GM21381 (cell line): ENCODE results near the gene TMEM170A.
"Not testable (repeated sequence)": the region's sequence is repeated elsewhere in the genome, so short reads cannot be mapped to it uniquely, and the experiment has no call there.

ENCODE experiments used
- ATAC-seq: cut with Tn5 transposase; IDR thresholded peaks from one replicate; pipeline ENCODE4 v1.9.1; 2021; ENCODE audit warnings: mild to moderate bottlenecking, moderate library complexity; ENCODE audit not compliant: unreplicated experiment

Gene TMEM170A

DNA sequence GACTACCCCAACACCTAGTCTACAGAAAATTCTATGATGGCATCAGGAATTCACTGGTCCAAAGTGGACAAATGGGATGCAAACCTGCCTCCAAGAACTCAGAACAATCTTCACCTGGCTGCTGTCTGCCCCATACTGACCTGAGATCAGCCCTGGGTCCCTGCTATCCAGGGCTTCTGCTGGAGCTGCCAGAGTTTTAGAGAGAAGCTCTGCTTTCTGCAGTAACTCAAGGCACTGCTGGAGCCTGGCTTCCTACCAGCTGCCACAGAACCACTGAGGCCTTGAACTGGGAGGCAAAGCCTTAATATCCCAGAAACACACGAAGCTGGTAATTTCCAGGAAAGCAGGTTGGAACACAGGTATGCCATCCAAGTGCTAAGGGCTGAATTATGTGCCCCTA, 7.5 kb downstream of the TMEM170A start:
- ATAC-seq: no peak

DNA sequence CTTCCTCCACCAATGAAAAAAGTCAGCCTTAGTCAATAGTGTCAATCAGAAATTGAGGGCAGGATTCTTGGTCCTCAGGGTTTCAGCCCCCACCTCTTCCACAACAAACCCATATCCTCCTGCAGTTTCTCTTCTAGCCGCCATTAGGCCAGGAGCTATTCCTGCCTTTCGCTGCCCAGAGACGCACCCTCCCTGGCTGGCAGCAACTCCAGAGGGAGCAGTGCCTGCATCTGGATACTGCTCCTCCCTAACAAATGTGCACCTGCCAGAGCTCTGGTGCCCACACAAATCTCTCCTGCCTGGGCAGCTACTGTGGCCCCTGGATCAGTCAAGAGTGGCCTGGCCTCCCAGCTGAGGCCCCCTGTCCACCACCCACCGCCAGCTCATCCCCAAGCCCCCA, 8.0 kb downstream of the TMEM170A start:
- ATAC-seq: not testable (repeated sequence)

DNA sequence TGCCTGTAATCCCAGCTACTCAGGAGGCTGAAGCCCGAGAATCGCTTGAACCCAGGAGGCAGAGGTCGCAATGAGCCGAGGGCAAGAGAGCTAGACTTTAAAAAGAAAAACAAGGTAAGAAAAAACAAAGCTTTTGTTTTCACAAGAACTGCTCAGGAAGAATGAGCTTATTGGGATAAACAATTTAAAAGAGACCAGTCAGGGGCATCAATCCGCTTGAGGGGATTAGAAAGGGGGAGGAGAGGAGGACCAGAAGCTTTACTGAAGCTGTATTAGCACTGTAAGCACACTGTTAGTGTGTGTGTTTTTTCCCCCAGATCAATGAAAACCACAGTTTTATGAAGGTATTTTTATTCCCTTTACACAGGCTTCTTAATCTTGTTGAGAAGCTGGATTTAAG, 8.8 kb downstream of the TMEM170A start:
- ATAC-seq: no peak

GRCh38 chr16:75452464-75453190, 11.9 kb downstream of the TMEM170A start:
- ATAC-seq: no peak

- no peak for ATAC-seq
These were observed 18.1 kb downstream of the TMEM170A start for GRCh38 chr16:75446416-75446815.

DNA sequence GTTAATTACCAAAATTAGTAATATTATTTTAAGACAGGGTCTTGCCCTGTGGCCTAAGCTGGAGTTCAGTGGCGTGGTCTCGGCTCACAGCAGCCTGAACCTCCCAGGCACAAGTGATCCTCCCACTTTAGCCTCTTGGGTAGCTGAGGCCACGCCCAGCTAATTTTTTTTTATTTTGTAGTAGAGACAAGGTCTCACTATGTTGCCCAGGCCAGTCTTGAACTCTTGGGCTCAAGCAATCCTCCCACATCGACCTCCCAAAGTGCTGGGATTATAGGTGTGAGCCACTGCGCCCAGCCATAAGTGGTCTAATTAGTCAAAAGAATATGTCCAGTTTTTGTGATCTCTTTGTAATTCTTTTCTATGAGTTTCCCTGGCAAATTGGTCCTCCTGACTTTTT, 19.2 kb downstream of the TMEM170A start:
- ATAC-seq: no peak

- ATAC-seq: no peak
These were observed 21.2 kb downstream of the TMEM170A start for GRCh38 chr16:75443298-75443697.

- peak; percentile 66 for ATAC-seq
These were observed 30.6 kb downstream of the TMEM170A start for GRCh38 chr16:75433732-75434413.

DNA sequence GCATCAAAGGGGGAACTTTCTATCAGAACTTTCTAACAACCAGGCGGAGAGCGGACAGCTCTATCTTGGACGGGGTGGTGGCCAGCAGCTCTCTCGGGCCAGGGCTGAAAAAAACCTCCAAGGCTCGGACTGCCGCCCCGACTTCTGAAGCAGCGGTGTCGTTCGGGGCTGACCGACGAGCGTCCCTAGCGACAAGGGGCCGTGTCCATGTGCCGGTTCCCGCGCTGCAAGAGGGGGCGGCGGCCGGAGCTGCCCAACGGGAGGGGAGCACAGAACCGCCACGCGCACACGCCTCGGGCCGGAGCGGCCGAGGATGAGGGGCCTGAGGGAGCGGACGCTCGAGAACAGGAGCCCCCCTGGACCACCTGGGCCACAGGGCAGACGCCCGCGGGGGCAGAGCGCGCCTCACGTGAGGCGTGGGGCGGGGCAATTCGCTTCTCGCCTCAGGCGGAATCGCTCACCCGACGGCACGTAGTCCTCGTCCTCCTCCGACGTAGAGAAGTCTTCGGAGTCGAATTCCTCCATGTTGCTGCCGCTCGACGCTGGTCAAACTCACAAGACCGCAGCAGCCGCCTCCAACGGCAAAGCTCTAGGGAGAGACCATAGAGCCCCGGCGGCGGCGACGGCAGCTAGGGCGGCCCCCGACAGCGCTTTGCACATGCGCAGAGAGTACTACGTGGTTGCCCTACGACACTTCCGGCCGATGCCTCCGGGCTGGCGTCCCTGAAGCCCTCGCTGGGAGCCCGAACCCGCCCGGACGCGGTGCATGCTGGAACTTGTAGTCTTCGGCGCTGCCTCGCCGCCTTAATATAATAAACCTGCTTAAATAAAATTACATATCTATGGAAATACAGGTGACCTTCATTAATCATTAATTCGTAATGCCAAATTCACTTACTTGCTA, 31.4 kb downstream of the TMEM170A start, which contains the start of gene CFDP1:
CFDP1 (minus strand) TSS at position 676 of the 904 bp plus-strand sequence; CDS start at position 525, 151 bp downstream.
- peak; percentile 91 for ATAC-seq

GRCh38 chr16:75429621-75430403, 34.7 kb downstream of the TMEM170A start:
- no peak for ATAC-seq

DNA sequence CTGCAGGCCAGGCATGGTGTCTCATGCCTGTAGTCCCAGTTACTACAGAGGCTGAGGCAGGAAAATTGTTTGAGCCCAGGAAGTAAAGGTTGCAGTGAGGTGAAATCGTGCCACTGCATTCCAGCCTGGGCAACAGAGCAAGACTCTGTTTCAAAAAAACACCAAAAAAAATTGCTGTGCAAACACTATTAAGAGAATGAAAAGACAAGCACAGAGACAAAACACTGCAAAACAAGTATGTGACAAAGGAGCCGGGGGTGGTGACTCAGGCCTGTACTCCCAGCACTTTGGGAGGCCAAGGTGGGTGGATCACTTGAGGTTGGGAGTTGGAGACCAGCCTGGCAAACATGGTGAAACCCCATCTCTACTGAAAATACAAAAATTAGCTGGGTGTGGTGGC, 38.0 kb downstream of the TMEM170A start:
- ATAC-seq: not testable (repeated sequence)

DNA sequence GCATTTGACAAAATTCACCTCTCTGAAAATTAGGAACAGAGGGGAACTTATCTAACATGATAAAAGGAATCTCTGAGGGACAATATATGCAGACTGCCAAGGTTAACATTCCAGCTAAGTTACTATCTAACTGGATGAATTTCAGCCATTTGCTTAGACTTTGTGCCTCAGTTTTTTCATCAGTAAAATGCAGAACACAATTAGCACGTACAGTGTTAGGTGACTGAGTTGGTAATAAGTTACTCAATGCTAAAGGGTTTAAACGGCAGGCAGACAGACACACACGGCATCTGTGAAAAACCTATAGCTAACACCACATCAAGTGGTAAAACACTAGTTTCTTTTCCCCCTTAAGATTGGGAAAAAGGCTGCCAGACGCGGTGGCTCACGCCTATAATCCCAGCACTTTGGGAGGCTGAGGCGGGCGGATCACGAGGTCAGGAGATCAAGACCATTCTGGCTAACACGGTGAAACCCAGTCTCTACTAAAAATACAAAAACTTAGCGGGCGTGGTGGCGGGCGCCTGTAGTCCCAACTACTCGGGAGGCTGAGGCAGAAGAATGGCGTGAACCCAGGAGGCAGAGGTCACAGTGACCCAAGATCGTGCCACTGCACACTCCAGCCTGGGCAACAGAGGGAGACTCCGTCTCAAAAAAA, 40.3 kb downstream of the TMEM170A start:
- ATAC-seq: not testable (repeated sequence)

DNA sequence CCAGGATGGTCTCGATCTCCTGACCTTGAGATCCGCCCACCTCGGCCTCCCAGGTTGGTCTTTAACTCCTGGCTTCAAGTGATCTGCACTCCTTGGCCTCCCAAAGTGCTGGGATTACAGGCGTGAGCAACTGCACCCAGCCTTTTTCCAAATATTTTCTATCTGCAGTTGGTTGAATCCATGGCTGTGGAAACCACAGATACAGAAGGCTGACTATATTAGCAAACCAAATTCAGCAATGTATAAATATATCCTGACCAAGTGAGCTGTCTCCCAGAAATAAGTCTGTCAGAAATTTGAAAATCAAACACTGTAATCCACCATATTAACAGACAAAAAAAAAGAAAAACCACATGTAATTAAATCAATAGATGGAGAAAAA, 40.8 kb downstream of the TMEM170A start:
- no peak for ATAC-seq

DNA sequence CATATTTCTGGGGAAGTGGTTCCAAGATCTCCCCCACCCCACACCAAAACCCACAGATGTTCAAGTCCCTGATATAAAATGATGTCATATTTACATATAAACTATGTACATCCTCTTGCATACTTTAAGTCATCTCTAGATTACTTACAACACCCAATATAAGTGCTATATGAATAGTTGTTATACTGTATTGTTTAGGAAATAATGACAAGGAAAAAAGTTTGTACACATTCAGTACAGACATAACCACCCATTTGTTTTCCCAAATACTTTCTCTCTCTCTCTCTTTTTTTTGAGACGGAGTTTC, 42.7 kb downstream of the TMEM170A start:
- ATAC-seq: no peak

GRCh38 chr16:75420987-75421819, 43.3 kb downstream of the TMEM170A start:
- no peak for ATAC-seq

GRCh38 chr16:75416904-75417565, 47.5 kb downstream of the TMEM170A start:
- no peak for ATAC-seq

DNA sequence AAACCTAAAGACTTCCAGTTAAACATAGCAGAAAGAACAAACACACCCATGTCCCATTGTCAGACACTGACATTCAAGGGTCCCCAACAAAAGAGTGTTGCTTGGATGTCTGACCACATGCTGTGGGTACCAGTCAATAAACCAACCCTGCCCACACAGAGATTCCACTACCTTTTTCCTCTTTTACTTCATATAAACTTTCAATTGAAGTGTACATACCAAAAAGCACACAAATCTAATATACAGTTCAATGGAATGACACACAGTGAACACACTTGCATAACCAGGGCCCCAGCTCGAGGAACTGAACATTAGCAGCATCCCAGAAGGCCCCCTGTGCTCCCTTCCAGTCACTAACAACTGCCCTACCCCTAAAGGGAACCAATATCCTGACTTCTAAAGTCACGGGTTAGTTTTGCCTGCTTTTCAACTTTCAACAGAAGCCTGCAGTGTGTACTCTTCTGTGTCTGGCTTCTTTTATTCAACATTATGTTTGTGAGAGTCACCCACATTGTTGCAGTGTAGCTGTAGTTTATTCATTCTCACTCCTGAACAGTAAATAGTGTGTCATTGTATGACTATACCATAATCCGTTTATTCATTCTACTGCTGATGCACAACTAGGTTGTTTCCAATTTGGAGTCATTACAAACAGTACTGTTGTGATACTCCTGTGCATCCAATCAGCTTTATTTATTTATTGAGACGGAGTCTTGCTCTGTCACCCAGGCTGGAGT, 49.2 kb downstream of the TMEM170A start:
- ATAC-seq: no peak

DNA sequence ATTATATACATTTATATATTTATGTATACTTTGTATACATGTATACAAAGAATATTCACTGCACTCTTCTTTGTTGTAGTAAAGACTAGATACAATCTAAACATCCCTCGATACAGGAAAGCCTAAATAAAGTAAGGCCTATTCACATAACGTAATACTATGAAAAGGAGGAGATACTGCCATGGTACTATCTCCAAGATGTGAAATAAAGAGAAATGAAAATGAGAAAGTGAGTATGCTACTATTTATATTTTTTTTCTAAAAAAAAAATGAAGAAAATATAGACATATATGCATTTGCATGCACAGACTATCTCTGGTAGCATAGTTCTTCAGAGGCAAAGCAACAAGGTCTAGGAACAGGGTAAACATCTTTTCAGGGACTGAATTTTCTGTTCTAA, 50.5 kb downstream of the TMEM170A start:
- no peak for ATAC-seq
